ENCODE results near the gene LDHAL6A. TPM values are rescaled to one million over a fixed set of nuclear protein-coding genes. Genes with fewer than 3 reads are reported as not detected.

Gene LDHAL6A
- total RNA-seq, 2 experiments from 2014 or later = not detected

- no peaks in the 10 kb centered on the region for H3K9me3 ChIP-seq (ENCODE audit: control insufficient read depth in 1 of 2, insufficient read depth in 1 of 2, low read length in 2 of 2)
- no peaks in the 10 kb centered on the region for H3K27me3 ChIP-seq (ENCODE audit: control insufficient read depth in 1 of 2, insufficient read depth in 2 of 2, low read length in 2 of 2)
- no peaks in the 10 kb centered on the region for H3K27me3 Mint-ChIP-seq
- H3K27ac ChIP-seq (ENCODE audit: low read depth in 1 of 2, low read length in 2 of 2) = no peak overlapping the region
- H3K9me3 Mint-ChIP-seq = no peaks in the 10 kb centered on the region
- no peak overlapping the region for H3K4me3 ChIP-seq (ENCODE audit: low read length)
- DNase-seq = no peak
- intact Hi-C loops (cut with DNase I, micrococcal nuclease) = loop anchor here in 1 of 2 experiments (10.0 kb wide), 1 partner anchor 200 kb away; no protein-coding TSS in a partner anchor
- H3K4me1 ChIP-seq (ENCODE audit: insufficient read depth, low read length) = no peaks in the 10 kb centered on the region
- H3K27ac Mint-ChIP-seq = peak overlapping the region; percentile 59
- CTCF ChIA-PET = interaction anchor here (1.4 kb wide), 1 partner anchor 251 kb away, joined by 5 read pairs; no protein-coding TSS in a partner anchor
- peaks cover 21% of the 10 kb centered on the region for H3K4me1 Mint-ChIP-seq (ENCODE audit: low read depth)
- no peak for TF ChIP-seq CTCF (IDR thresholded peaks at IDR 0.05)
- POLR2A ChIA-PET = interaction anchor here (0.7 kb wide), 1 partner anchor 93 kb away, joined by 3 read pairs; no protein-coding TSS in a partner anchor
- no peak overlapping the region for H3K4me3 Mint-ChIP-seq
- H3K36me3 Mint-ChIP-seq (ENCODE audit: low read depth) = peaks cover 89% of the 10 kb centered on the region
- peaks cover 64% of the 10 kb centered on the region for H3K36me3 ChIP-seq (ENCODE audit: insufficient read depth, low read length)
- no peak for ATAC-seq (ENCODE audit: poor library complexity)
Observed at GRCh38 chr11:18495271-18495670, 39.6 kb downstream of the LDHAL6A start.

GRCh38 chr11:18495703-18496102 lies 40.0 kb downstream of the LDHAL6A start:
- CTCF ChIA-PET = no interaction called here
- peak overlapping the region; percentile 59 for H3K27ac Mint-ChIP-seq

DNA sequence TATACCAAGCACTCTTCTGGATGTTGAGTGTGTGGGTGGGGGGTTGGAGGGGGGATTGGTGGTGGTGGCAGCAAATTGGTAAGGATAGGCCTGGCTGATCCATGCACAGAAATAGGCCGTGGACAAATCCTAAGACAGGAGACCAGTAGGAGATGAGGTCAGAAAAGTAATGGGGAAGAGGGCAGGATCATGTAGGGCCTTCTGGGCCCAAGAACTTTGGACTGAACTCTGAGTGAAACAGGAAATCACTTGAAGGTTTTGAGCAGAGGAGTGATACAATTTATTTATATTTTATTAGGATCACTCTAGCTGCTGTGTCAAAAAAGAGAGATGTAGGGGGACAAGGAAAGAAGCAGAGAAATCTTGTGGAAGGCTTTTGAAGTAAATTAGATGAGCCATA lies 42.4 kb downstream of the LDHAL6A start:
- CTCF ChIA-PET = no interaction called here
- Mint-ChIP-seq H3K4me3 (no peak overlapping the region), H3K27me3 (no peaks in the 10 kb centered on the region), H3K36me3 (ENCODE audit: low read depth) (peaks cover 89% of the 10 kb centered on the region), H3K27ac (peak overlapping the region; percentile 1), H3K9me3 (no peaks in the 10 kb centered on the region), H3K4me1 (ENCODE audit: low read depth) (peaks cover 16% of the 10 kb centered on the region)
- peaks cover 64% of the 10 kb centered on the region for H3K36me3 ChIP-seq (ENCODE audit: insufficient read depth, low read length)
- ATAC-seq (ENCODE audit: poor library complexity) (no peak), DNase-seq (no peak)
- H3K27ac ChIP-seq (ENCODE audit: low read depth in 1 of 2, low read length in 2 of 2) = no peak overlapping the region
- no peak for TF ChIP-seq CTCF (IDR thresholded peaks at IDR 0.05)
- intact Hi-C loops (cut with DNase I, micrococcal nuclease) = loop anchor here in 1 of 2 experiments (10.0 kb wide), 1 partner anchor 203 kb away; no protein-coding TSS in a partner anchor
- H3K27me3 ChIP-seq (ENCODE audit: control insufficient read depth in 1 of 2, insufficient read depth in 2 of 2, low read length in 2 of 2) = no peaks in the 10 kb centered on the region
- H3K9me3 ChIP-seq (ENCODE audit: control insufficient read depth in 1 of 2, insufficient read depth in 1 of 2, low read length in 2 of 2) = no peaks in the 10 kb centered on the region
- no peaks in the 10 kb centered on the region for H3K4me1 ChIP-seq (ENCODE audit: insufficient read depth, low read length)
- H3K4me3 ChIP-seq (ENCODE audit: low read length) = no peak overlapping the region
- POLR2A ChIA-PET = no interaction called here

More at GRCh38 chr11:18495703-18496102, 40.0 kb downstream of the LDHAL6A start:
- H3K4me3 Mint-ChIP-seq = no peak overlapping the region
- Histone ChIP-seq H3K4me3 (ENCODE audit: low read length) (no peak overlapping the region), H3K27ac (ENCODE audit: low read depth in 1 of 2, low read length in 2 of 2) (no peak overlapping the region), H3K36me3 (ENCODE audit: insufficient read depth, low read length) (peaks cover 63% of the 10 kb centered on the region), H3K4me1 (ENCODE audit: insufficient read depth, low read length) (no peaks in the 10 kb centered on the region), H3K27me3 (ENCODE audit: control insufficient read depth in 1 of 2, insufficient read depth in 2 of 2, low read length in 2 of 2) (no peaks in the 10 kb centered on the region), H3K9me3 (ENCODE audit: control insufficient read depth in 1 of 2, insufficient read depth in 1 of 2, low read length in 2 of 2) (no peaks in the 10 kb centered on the region)
- POLR2A ChIA-PET = interaction anchor here (0.7 kb wide), 1 partner anchor 92 kb away, joined by 3 read pairs; no protein-coding TSS in a partner anchor
- ATAC-seq (ENCODE audit: poor library complexity) (no peak), DNase-seq (no peak)
- TF ChIP-seq CTCF (IDR thresholded peaks at IDR 0.05) = no peak
- H3K4me1 Mint-ChIP-seq (ENCODE audit: low read depth) = peaks cover 16% of the 10 kb centered on the region
- no peaks in the 10 kb centered on the region for H3K27me3 Mint-ChIP-seq
- peaks cover 89% of the 10 kb centered on the region for H3K36me3 Mint-ChIP-seq (ENCODE audit: low read depth)
- no peaks in the 10 kb centered on the region for H3K9me3 Mint-ChIP-seq
- intact Hi-C loops (cut with DNase I, micrococcal nuclease) = loop anchor here in 1 of 2 experiments (10.0 kb wide), 1 partner anchor 201 kb away; no protein-coding TSS in a partner anchor
